Skin epidermis (tissue), 12 donors: ENCODE data around the gene TLE4.

Experiments
- H3K27ac ChIP-seq, 21 experiments: fragments of 200-600 bp; sonication (generic) in 11 of 21; one replicate each; pipeline ENCODE4 v1.5.0; 2020; ENCODE audit warnings: mild to moderate bottlenecking in 3 of 21, inconsistent platforms in 2 of 21, moderate library complexity in 2 of 21
- H3K4me3 ChIP-seq, 7 experiments: fragments of 200-600 bp; sonication (generic) in 2 of 7; one replicate each; pipeline ENCODE4 v1.5.0; 2020; ENCODE audit warnings: inconsistent platforms in 2 of 7, mild to moderate bottlenecking in 2 of 7, moderate library complexity in 1 of 7

Gene TLE4

GRCh38 chr9:79757074-79757473 is 185.3 kb downstream of the TLE4 start:
- H3K4me3 ChIP-seq = no peak overlapping the region
- no peak overlapping the region for H3K27ac ChIP-seq

GRCh38 chr9:79757881-79758669 is 186.3 kb downstream of the TLE4 start:
- no peak overlapping the region for H3K4me3 ChIP-seq
- no peak overlapping the region for H3K27ac ChIP-seq

- H3K4me3 ChIP-seq = no peak overlapping the region
- H3K27ac ChIP-seq = no peak overlapping the region
Observed at GRCh38 chr9:79759460-79759859, 187.7 kb downstream of the TLE4 start.

- Histone ChIP-seq H3K4me3 (no peak overlapping the region), H3K27ac (no peak overlapping the region)
Observed at GRCh38 chr9:79762070-79762469, 190.3 kb downstream of the TLE4 start.

GRCh38 chr9:79763671-79764285 is 192.0 kb downstream of the TLE4 start:
- H3K27ac ChIP-seq = no peak overlapping the region

GRCh38 chr9:79764374-79764773 is 192.6 kb downstream of the TLE4 start:
- Histone ChIP-seq H3K4me3 (no peak overlapping the region), H3K27ac (no peak overlapping the region)

More at GRCh38 chr9:79763671-79764285, 192.0 kb downstream of the TLE4 start:
- H3K4me3 ChIP-seq = no peak overlapping the region

GRCh38 chr9:79765466-79765865 is 193.7 kb downstream of the TLE4 start:
- Histone ChIP-seq H3K4me3 (no peak overlapping the region), H3K27ac (no peak overlapping the region)

- Histone ChIP-seq H3K27ac (no peak overlapping the region), H3K4me3 (no peak overlapping the region)
Observed at GRCh38 chr9:79766091-79766490, 194.3 kb downstream of the TLE4 start.

- H3K4me3 ChIP-seq = no peak overlapping the region
- H3K27ac ChIP-seq = no peak overlapping the region
Observed at GRCh38 chr9:79768194-79768593, 196.4 kb downstream of the TLE4 start.

GRCh38 chr9:79769476-79770275 is 197.9 kb downstream of the TLE4 start:
- H3K4me3 ChIP-seq = no peak overlapping the region

GRCh38 chr9:79774356-79774755 is 202.6 kb downstream of the TLE4 start:
- Histone ChIP-seq H3K27ac (no peak overlapping the region), H3K4me3 (no peak overlapping the region)

More at GRCh38 chr9:79769476-79770275, 197.9 kb downstream of the TLE4 start:
- H3K27ac ChIP-seq = no peak overlapping the region
